GM19372 (cell line): ENCODE results near the gene IDUA.
A peak's percentile ranks its signal among the peaks of the same experiment; 100 is the strongest.
"Not testable (repeated sequence)": the region's sequence is repeated elsewhere in the genome, so short reads cannot be mapped to it uniquely, and the experiment has no call there.

Experiments used
- ATAC-seq: cut with Tn5 transposase; IDR thresholded peaks from one replicate; pipeline ENCODE4 v1.9.1; 2021; ENCODE audit warnings: mild to moderate bottlenecking, low read depth, moderate library complexity; ENCODE audit not compliant: unreplicated experiment

The IDUA gene

DNA sequence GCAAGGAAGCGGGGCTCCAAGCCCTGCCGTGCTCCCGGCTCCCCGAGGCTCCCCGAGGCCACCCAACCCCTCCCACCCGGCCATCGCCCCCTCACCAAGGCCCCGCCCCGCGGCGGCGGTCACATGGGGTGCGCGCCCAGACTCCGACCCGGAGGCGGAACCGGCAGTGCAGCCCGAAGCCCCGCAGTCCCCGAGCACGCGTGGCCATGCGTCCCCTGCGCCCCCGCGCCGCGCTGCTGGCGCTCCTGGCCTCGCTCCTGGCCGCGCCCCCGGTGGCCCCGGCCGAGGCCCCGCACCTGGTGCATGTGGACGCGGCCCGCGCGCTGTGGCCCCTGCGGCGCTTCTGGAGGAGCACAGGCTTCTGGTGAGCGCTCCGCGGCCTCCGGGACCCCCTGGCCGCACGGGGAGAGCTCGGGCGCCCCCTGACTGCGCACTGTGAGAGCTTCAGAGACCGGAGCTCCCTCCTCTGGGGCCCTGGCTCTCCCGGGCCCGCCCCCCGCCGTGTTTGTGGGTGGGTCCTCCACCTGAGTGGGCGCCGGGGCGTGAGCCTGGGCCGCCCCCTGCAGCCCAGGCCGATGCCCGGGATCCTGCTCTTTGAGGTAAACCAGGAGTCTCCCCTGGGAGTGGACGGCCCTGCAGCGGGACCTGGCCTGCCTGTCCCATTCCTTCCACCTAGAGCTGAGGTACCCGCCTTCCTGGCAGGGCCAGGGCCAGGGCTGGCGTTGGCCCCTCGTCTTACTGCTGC is at the start of gene IDUA:
Gene IDUA, plus strand, starts transcription at position 166 of the 745 bp plus-strand sequence. Its CDS starts 41 bp downstream, at position 207.
- ATAC-seq: peak; percentile 90

DNA sequence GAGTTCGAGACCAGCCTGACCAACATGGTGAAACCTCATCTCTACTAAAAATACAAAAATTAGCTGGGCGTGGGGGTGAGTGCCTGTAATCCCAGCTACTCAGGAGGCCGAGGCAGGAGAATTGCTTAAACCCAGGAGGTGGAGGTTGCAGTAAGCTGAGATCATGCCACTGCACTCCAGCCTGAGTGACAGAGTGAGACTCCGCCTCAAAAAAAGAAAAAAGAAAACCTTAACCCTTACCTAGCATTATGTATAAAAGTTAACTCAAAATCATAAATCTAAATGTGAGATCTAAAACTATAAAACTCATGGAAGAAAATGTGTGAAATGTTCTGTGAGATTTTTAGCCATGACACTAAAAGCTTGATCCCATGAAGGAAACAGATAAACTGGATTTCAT is 47.3 kb upstream of the IDUA start:
- not testable (repeated sequence) for ATAC-seq

DNA sequence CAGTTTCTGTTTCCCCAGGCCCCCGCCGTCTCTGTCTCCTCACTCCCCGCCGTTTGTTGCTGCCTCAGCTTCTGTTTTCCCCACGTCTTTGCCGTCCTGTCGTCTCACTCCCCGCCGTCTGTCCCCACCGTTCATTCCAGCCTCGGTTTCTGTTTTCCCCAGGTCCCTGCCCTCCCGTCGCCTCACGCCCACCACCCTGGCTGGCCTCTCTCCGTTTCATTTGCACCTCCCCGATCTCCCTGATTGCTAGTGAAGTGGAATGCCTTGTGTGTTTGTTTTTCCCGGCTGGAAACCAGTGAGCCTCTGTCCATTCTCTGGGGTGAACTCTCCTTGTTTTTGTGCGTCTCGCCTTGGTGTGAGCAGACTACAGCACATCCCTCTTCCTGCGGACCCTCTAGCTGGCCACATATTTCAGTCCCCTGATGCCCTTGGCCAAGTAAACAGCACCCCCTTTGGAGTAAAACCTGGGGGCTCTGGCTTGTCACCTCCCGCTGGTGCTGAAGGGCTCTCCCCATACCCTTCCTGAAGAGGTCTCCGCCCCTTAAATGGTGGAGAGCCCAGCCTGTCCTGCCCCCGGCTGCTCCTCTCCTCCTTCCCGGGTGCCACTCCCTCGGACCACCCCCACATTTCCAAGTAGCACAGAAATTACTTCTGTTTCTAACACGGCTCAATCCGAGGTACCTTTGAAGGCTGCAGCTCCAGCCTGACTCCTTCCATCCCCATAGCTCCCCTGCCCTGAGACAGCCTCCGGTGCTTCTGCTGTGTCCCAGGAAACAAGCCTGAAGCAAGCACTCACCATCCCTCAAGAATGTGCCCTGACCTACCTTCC is 41.4 kb upstream of the IDUA start:
- ATAC-seq: no peak

DNA sequence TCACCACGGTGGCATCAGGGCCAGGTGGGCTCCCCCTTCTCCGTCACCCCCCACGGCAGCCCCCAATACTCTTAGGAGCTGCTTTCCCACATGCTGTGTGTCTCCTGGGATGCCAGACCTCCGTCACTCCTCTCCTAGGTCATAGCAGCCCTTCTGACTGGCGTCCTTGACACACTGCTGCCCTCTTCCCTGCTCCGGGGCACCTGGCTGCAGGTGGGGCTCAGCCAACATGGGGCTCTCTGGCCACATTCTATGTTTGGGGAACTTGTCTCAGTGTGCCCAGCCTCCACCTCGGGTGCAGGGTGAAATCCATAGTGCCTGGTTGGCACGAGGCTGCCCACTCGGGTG is 40.8 kb upstream of the IDUA start:
- ATAC-seq: no peak

DNA sequence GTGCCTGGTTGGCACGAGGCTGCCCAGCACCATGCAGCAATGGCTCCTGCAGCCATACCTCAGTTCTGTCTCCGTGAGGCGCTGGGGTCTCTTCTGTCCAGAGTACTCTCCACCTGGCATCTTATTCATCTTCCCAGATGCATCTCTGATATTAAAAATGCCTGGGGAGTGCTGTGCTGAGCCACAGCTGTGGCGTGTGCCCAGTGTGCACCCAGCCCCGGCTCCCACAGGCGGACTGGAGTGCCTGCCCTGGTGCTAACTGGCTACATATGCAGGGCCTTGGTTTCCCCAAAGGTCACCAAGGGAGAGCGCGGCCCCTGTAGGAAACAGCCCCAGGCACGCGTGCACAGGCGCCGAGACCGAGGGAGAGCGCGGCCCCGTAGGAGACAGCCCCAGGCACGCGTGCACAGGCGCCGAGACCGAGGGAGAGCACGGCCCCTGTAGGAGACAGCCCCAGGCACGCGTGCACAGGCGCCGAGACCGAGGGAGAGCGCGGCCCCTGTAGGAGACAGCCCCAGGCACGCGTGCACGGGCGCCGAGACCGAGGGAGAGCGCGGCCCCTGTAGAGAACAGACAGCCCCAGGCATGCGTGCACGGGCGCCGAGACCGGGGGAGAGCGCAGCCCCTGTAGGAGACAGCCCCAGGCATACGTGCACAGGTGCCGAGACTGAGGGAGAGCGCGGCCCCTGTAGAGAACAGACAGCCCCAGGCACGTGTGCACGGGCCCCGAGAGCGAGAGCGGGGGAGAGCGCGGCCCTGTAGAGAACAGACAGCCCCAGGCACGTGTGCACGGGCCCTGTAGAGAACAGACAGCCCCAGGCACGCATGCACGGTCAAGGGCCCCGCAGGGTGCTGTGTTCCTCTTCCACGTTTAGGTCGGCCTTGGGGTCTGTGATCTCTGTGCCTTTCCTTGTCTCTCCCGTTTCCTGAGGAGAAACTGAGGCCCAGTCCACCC is 40.0 kb upstream of the IDUA start:
- no peak for ATAC-seq

DNA sequence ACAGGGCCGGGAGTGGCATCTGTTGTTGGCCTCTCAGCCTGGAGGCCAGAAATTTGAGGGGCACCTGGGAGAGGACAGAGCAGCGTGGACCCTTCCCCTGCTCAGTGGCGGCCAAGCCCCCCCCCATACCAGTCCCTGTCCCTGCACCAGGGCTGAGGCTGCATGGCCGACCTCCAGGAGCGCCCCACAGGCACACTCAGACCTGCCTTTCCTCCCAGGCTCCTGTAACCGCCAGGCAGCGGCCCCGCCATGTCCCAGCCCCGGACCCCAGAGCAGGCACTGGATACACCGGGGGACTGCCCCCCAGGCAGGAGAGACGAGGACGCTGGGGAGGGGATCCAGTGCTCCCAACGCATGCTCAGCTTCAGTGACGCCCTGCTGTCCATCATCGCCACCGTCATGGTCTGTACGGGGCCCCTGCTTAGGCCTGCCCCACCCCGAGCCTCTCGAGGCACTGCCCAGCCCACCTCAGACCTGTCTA is 39.3 kb upstream of the IDUA start:
- ATAC-seq: no peak

DNA sequence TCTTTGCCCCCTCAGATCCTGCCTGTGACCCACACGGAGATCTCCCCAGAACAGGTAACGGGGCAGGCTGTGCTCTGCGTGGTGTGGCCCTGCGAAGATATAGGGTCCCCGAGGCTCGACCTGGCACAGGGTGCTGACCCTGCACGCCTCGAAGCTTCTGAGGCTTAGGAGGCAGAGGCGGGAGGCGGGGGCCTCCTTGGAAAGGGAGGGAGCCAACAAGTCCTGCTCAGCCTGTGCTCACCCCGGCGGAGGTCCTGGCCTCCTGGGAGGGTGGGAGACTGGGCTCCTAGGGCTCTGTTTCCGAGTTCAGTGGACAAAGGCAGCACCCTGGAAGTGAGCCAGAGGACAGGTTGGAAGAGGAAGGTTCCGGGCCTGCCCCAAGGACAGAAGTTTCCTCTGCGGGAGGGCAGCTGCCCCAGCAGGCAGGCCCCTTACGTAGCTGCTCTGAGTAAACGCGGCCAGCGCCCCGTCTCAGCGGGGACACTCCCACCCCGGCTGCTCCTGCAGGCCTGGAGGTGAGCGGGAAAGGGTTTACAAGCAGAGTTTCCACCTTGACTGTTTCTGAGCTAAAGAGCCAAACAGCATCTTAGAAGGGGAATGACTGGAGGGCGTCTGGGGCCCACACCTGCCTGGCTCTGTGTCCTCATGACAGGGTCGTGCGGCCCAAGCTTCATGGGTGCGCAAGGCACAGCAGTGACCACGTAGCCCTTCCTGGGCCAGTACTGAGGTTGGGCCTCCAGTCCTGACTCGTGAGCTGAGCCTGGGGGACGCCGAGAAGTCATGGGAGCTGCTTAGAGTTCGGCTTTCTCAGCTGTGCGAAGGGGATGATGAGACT is 38.5 kb upstream of the IDUA start:
- no peak for ATAC-seq

DNA sequence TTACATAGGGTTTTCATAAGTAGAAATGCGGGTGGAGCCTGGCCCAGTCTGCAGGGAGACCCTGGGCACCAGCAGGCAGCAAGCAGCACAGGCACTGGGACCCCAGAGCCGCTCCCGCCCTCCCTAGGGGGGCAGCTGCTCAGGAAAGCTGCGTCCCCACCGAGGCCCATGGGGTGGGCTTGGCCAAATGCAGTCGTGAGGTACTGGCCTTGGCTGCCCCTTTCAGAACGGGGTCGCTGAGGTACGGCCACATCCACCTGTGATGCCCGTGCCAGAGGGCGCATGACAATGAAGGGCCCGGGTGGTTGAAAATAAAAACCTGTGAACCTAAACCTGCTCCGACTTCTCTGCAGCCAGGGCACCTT is 37.9 kb upstream of the IDUA start:
- no peak for ATAC-seq

DNA sequence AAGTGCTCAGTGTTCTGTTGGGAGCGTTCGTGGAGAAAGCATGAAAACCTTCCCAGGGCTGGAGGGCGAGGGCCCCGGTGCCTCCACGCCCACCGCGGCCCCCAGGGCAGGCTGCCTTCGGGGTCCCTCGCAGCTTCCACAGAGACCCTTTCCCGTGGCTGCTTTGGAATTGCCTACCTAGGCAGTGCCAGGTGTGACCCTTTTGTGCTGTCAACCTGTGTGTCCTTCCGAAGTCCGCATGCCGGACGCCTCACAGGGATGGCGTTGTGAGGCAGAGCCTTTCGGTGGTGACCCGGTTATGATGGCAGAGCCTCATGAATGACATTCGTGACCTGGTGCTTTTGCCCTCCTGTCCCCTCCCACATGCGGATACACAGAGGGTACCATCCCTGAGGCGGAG is 37.2 kb upstream of the IDUA start:
- no peak for ATAC-seq

DNA sequence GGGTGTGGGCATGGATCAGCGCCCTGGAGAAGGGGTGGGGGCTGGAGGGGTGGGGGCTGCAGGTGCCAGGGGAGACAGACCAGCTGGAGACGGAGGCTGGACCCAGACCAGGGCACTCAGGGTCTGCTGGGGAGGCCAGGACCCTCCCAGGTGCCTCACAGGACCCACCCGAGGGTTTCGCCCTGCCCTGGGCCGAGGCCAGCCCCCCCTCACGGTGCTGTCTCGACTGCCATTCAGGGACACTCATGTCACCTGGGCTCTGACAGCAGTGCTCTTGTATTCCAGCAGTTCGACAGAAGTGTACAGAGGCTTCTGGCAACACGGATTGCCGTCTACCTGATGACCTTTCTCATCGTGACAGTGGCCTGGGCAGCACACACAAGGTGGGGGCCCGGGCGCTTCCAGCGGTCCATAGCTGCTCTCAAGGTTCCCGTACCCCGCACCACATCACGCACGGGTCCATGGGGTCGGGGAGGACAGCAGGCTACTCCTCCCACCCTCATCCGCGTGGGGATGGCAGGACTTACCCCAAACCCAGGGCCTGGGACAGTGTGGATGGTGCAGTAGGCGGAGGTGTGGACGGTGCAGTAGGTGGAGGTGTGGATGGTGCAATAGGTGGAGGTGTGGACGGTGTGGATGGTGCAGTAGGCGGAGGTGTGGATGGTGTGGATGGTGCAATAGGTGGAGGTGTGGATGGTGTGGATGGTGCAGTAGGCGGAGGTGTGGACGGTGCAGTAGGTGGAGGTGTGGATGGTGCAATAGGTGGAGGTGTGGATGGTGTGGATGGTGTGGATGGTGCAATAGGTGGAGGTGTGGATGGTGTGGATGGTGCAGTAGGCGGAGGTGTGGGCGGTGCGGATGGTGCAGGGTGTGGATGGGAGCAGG is 36.5 kb upstream of the IDUA start:
- ATAC-seq: no peak

DNA sequence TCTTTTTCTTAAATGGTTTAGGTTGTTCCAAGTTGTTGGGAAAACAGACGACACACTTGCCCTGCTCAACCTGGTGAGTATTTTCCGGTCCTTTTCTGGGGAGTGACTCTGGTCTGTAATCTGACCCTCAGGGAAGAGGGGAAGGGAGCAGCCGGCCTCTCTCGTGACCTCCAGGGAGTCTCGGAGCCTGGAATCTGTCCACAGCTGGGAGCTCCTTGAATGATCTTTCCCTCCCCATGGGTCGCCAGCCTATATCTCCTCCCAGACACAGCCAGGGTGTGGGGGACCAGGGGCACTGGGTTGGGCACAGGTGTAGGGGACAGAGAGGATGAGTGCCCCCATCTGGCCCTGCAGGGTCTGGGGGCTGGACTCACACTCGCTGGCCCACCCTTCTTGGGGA is 35.7 kb upstream of the IDUA start:
- ATAC-seq: no peak

DNA sequence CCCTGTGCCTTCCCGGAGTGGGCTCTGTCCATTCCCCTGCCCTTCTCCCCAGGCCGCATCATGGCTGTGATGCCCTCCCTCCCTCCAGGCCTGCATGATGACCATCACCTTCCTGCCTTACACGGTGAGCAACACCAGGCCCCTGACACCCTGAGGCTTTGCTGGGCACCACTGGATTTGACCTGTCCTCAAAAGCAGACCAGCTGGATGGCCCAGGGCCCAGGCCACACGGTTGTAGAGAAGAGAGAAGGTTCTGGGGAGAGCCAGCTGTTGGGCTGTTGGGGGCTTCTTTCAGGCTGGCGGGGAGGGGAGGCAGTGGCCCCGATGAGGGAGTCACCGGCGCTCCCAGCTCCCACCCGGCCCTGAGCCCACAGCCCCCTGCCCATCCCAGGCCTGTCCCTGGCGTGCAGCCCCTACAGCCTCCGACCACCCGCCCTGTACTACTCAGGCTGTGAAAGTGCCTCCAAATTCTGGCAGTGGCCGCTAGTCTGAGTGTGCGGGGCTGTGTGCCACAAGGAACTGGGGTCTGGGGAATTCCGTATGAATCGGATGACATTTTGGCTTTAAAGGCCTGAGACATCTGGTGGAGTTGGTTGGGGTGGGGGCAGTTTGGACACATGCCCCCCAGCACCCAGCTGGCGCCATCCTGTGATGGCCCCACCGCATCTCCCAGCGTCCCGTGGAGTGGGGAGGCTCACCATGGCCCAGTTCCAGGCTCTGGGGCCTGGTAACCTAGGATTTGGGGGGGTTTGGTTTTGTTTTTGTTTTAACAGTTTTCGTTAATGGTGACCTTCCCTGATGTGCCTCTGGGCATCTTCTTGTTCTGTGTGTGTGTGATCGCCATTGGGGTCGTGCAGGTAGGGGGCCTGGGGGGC is 35.0 kb upstream of the IDUA start:
- ATAC-seq: no peak

DNA sequence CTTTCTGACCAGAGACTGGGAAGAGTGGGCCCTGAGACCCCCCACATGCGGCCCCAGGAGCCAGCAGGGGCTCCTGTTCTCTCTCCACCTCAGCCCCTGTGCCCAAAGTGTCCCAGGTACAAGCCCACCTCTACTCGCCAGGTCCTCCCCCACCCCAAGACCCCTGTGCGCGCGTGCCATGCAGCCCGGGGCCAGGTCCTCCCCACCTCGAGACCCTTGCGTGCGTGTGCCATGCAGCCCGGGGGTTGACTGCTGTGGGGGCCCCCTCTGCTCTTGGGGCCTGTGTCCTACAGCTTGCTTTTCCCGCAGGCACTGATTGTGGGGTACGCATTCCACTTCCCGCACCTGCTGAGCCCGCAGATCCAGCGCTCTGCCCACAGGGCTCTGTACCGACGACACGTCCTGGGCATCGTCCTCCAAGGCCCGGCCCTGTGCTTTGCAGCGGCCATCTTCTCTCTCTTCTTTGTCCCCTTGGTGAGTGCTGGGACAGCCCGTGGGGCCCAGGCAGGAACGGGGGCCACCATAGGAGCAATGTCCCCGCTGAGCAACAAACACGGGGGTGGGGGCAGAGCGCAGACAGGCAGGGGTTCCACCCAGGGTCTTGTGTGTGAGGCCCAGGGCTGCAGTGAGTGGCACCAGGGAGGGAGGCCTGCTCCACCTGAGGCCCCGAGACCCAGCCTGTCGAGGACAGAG is 33.8 kb upstream of the IDUA start:
- ATAC-seq: no peak

DNA sequence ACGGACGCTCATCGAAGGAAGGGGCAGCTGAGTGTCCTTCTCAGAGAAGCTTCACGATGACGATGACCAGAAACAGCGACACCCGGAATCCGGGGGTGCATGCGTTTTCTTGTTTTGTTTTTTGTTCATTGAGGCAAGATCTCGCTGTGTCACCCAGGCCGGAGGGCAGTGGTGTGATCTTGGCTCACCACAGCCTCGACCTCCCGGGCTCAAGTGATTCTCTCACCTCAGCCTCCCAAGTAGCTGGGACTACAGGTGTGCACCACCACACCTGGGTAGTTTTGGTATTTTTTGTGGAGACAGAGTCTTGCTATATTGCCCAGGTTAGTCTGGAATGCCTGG is 33.3 kb upstream of the IDUA start:
- no peak for ATAC-seq

DNA sequence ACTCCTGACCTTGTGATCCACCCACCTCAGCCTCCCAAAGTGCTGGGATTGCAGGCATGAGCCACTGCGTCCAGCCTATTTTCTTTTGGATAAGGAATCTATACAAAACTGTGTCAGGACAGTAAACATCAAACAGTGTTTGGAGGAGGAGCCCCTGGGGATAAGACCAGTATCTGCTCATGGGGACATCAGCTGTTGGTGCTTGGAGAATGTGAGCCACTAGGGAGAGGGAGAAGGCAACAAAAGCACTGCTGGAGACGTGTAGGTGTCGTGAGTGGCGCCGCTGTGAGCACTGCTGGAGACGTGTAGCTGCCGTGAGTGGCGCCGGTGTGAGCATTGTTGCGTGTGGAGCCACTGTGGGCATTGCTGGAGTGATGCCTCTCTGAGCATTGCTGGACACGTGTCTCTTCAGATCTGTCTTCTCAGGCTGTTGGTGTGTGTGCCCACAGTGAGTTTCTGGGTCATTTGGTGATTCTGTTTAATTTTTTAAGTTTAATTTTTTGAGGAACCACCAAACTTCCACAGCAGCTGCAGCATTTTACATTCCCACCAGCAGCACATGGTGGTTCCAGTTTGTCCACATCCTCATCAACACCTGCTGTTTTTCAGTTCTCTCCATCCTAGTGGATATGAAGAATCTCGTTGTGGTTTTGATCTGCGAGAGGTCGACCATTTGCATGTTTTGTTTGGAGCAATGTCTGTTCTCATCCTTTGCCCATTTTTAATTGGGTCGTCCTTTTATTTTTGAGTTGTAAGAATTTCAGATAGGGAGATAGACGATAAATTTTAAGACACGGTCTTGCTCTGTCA is 32.4 kb upstream of the IDUA start:
- ATAC-seq: no peak

DNA sequence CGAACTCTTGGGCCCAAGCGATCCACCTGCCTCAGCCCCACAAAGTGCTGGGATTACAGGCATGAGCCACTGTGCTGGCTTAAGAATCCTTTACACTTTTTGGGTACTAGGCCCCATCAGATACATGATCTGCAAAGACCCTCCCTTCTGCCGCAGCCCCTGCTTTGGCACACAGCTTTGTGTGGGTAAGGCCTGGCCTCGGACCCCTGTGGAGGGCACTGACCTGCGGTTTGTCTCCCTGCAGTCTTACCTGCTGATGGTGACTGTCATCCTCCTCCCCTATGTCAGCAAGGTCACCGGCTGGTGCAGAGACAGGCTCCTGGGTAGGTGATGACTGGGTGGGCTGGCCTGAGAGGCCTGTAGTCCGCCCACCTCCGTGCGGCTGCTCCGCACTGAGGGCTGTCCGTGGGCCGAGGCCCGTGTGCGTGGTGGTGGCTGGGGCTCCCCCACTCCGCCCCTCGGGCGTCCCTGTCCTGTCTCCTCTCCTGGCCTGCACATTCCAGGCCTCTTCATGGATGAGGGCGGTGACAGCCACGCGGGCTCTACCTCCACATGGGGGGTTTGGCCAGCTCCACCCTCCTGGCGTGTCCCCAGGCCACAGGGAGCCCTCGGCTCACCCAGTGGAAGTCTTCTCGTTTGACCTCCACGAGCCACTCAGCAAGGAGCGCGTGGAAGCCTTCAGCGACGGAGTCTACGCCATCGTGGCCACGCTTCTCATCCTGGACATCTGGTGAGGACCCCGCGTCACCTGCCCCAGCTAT is 31.5 kb upstream of the IDUA start:
- ATAC-seq: no peak
